Fibroblast of mammary gland (primary cell): Measurements from ENCODE around the gene RPIA.

Experiments
- DNase-seq: peaks from one replicate; pipeline ENCODE4 v3.0.0-alpha.2; 2010; ENCODE audit warnings: low read depth
- H3K4me3 ChIP-seq: 2 replicates; pipeline ENCODE4 v1.5.1; 2011; ENCODE audit warnings: low read depth, mild to moderate bottlenecking, low read length, moderate library complexity; ENCODE audit not compliant: control insufficient read depth
- TF ChIP-seq, protein P1 (sequence below): conservative IDR thresholded peaks from 2 replicates; pipeline ENCODE4 v1.5.1; 2011; ENCODE audit warnings: low read depth, low read length, inconsistent platforms; ENCODE audit not compliant: control insufficient read depth, insufficient read depth

RPIA gene

DNA sequence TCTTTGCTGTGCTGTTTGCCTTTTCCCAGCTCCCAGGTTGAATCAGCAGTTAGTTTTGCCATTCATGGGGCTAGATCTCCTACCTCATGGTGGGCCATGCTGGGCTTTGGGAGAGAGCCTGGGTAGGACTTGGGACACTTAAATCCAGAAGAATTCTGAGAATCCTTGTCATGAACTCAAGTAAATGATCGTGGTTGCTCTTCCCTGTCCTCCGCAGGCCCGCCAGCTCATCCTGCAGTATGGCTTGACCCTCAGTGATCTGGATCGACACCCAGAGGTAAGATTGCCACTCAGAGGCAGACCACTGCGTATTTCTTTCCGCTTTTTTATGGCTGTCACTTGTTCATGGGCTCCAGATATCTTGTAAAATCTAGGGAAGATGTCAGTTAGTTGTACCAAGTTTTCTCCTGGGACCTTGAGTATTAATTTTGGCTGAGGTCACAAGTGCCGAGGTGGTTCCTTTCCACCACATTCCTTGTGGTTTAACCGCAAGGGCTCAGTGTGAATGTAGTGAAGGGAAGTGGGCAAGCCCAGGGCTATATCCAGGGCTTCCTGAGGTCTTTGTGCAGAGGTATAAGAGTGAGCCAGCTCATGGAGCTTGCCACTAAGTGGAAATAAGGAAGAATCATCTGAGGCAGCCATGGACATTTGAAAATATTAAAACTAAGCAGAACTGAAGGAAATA lies 37.7 kb downstream of the RPIA start:
- TF ChIP-seq, protein P1, sequence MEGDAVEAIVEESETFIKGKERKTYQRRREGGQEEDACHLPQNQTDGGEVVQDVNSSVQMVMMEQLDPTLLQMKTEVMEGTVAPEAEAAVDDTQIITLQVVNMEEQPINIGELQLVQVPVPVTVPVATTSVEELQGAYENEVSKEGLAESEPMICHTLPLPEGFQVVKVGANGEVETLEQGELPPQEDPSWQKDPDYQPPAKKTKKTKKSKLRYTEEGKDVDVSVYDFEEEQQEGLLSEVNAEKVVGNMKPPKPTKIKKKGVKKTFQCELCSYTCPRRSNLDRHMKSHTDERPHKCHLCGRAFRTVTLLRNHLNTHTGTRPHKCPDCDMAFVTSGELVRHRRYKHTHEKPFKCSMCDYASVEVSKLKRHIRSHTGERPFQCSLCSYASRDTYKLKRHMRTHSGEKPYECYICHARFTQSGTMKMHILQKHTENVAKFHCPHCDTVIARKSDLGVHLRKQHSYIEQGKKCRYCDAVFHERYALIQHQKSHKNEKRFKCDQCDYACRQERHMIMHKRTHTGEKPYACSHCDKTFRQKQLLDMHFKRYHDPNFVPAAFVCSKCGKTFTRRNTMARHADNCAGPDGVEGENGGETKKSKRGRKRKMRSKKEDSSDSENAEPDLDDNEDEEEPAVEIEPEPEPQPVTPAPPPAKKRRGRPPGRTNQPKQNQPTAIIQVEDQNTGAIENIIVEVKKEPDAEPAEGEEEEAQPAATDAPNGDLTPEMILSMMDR = no peak

DNA sequence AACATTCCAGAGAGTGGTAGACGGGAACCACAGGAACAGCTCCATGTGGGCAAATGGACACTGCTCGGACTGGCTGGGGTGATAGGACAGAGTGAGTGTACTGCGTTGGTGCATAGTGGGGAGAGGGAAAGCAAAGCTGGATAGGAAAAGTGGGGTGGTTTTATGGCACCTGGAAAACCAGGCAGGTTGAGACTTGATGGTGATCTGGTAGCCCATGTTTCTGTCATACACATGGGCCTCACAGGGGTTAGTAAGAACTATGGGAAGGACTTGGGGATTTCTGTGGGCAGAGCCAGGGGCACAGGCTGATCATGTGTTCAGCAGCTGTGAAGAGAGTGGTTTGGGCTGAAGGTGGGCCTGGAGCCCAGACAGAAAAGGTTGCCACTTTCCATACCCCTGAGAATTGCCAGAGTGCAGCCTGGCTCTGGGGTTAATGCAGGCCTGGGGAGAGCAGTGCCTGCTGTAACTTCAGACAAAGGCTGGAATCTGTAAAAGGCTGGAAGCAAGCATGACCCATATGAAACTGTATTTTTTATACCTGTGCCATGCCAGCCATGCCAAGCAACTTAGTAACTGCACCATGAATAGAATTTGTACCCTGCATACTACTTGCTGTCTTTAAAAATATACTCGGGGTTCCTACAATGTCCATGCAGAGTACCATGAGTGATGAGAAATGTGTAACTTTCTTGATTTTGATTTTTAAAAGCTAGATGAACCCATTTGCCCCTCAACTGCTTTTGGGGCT lies 41.9 kb downstream of the RPIA start:
- no peak for DNase-seq
- TF ChIP-seq, protein P1 = no peak
- H3K4me3 ChIP-seq = no peak overlapping the region

More for the DNA sequence above, 37.7 kb downstream of the RPIA start:
- no peak overlapping the region for H3K4me3 ChIP-seq
- peak; percentile 38 for DNase-seq

DNA sequence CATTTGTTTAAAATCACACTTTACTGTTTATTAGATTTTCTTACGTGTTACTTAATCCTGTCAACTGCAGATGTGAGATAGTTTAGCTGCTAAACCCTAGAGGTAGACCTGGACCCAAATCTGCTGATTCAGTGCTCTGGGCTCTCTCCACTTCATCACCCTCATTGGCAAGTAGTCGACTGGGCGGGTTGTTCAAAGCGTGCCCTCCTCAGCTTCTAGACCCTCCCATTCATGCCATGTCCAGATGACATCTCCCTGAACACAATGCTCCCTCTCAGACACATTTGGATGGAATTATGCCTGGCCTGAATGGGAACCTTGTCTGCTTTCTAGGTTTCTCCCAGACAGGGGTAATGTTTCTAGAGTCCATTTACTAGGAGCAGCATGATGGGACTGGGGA lies 43.7 kb downstream of the RPIA start:
- DNase-seq = no peak

DNA sequence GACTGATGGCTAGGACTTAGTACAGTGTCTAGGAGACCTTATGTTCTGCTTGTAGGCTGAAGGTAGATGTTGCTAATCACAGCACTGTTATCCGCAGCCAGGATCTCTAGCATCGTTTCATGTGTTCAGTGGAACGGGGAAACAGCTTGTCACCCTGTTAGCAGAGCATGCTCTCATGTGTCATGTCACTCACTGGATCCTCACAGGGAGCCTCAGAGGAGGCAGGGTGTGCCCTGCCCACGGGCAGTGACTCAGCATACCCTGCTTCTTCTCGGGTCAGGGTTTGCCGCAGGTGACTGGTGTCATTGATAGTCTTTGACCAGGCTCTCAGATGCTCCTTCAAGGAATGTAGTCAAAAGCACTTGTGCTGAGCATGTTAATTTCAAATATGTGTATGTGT lies 44.4 kb downstream of the RPIA start:
- no peak overlapping the region for H3K4me3 ChIP-seq
- TF ChIP-seq, protein P1 = no peak
- peak; percentile 11 for DNase-seq

More for the DNA sequence above, 43.7 kb downstream of the RPIA start:
- TF ChIP-seq, protein P1 = no peak
- H3K4me3 ChIP-seq = no peak overlapping the region

DNA sequence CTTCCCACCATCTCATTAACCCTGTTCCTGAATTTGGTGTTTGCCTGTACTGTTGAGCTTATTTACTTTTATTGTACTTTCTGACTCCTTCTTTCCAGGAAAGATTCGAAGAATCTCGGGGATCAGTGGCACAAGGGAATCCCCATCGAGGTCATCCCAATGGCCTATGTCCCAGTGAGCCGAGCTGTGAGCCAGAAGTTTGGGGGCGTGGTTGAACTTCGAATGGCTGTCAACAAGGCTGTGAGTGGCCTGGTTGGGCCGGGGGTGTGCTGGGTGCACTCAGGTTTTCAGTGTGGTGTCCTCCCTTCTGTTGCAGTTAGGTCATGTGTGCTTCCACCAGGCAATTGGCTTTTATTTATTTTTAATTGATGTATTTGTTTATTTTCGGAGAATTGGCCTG lies 45.0 kb downstream of the RPIA start:
- no peak for DNase-seq
- TF ChIP-seq, protein P1 = no peak

DNA sequence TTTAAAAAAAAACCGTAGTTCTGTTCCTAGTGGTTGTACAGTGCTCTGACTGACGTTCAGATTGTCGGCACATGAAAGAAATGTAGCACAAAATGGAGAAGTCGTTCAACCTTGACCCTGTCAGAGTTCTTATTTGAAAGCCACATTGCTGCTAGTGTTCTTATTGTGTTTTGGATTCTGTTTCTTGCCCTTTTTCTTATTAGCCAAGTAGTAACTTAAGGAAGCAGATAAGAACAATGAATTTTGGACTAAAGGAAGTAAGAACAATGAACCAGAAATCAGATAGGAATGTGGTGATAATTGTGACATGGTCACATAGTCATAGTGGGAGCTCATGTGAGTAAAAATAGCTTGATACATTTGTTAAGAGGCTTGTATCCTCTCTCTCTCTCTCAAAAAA lies 45.9 kb downstream of the RPIA start:
- H3K4me3 ChIP-seq = no peak overlapping the region
- TF ChIP-seq, protein P1 = no peak
- no peak for DNase-seq

More for the DNA sequence above, 45.0 kb downstream of the RPIA start:
- no peak overlapping the region for H3K4me3 ChIP-seq
